Progenitor cell of endocrine pancreas (in vitro differentiated cells): ENCODE measurements around the gene NRXN2. TPM values are rescaled to one million over a fixed set of nuclear protein-coding genes. Genes with fewer than 3 reads are reported as not detected.

Experiments
- DNase-seq: peaks from one replicate; pipeline ENCODE4 v3.0.0; 2021; ENCODE audit warnings: low spot score; ENCODE audit not compliant: unreplicated experiment
- H3K27ac Mint-ChIP-seq: 2 replicates; pipeline ENCODE4 v1.8.0; 2021; ENCODE audit warnings: mild to moderate bottlenecking, moderate library complexity, mixed read lengths
- H3K27me3 Mint-ChIP-seq: 2 replicates; pipeline ENCODE4 v1.8.0; 2021; ENCODE audit warnings: mixed read lengths
- H3K36me3 Mint-ChIP-seq: 2 replicates; pipeline ENCODE4 v1.8.0; 2022; ENCODE audit warnings: mixed read lengths; ENCODE audit not compliant: insufficient read depth
- H3K4me1 Mint-ChIP-seq: 2 replicates; pipeline ENCODE4 v1.8.0; 2021; ENCODE audit warnings: low read depth, mixed read lengths
- H3K4me3 Mint-ChIP-seq: 2 replicates; pipeline ENCODE4 v1.8.0; 2021; ENCODE audit warnings: low read depth, mild to moderate bottlenecking, moderate library complexity, mixed read lengths
- H3K9me3 Mint-ChIP-seq: 2 replicates; pipeline ENCODE4 v1.8.0; 2021; ENCODE audit warnings: low read depth, mixed read lengths
- total RNA-seq: library from RNA; stranded (reverse); gene quantifications from 2 replicates; pipeline ENCODE4 v1.2.1, GENCODE V29; 2021
- TF ChIP-seq, protein P1 (sequence below): fragments of 200-600 bp; sonication (generic); IDR thresholded peaks from one replicate; pipeline ENCODE4 v1.5.0; 2021; ENCODE audit warnings: antibody characterized with exemption, mild to moderate bottlenecking; ENCODE audit not compliant: unreplicated experiment

Gene NRXN2
- total RNA-seq, 1 donor from 2014 or later: 0.17 TPM

DNA sequence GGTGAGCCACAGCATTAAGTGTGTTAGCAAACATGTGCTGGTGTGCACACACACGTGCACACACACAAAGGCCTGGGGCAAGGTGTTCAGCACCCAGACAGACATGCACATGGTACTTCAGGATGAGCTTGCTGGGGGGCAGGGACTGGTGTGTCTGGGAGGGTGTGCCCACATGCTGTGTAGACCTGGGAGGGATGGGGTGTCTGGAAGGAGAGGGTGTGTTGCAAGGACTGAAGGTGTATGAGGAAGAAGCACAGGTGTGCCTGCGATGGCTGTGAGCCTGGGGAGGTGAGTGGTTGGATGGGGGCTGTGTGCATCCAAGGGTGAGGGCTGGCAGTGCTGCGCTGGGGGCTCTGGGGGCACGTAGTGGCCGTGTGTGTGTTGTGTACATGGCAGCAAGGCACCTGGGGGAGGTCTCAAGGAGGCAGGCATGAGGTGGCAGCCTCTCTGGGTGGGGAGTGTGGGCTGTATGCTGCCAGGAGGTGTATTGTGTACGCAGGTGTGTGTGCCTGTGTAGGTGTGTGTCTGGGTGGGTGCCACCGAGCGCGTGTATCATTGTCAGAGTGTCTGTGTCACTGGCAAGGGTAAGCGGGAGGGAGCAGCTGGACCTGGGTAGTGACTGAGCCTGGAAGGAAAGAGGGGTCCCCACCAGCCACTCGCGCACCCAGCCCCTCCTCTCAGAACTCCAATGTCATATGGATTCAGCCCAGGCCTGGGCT is 2.2 kb downstream of the NRXN2 start:
- no peaks in the 10 kb centered on the region for H3K9me3 Mint-ChIP-seq
- H3K36me3 Mint-ChIP-seq: no peaks in the 10 kb centered on the region
- TF ChIP-seq, protein P1, sequence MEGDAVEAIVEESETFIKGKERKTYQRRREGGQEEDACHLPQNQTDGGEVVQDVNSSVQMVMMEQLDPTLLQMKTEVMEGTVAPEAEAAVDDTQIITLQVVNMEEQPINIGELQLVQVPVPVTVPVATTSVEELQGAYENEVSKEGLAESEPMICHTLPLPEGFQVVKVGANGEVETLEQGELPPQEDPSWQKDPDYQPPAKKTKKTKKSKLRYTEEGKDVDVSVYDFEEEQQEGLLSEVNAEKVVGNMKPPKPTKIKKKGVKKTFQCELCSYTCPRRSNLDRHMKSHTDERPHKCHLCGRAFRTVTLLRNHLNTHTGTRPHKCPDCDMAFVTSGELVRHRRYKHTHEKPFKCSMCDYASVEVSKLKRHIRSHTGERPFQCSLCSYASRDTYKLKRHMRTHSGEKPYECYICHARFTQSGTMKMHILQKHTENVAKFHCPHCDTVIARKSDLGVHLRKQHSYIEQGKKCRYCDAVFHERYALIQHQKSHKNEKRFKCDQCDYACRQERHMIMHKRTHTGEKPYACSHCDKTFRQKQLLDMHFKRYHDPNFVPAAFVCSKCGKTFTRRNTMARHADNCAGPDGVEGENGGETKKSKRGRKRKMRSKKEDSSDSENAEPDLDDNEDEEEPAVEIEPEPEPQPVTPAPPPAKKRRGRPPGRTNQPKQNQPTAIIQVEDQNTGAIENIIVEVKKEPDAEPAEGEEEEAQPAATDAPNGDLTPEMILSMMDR: no peak
- H3K4me1 Mint-ChIP-seq: no peaks in the 10 kb centered on the region
- no peak overlapping the region for H3K4me3 Mint-ChIP-seq
- peaks cover 83% of the 10 kb centered on the region for H3K27me3 Mint-ChIP-seq
- no peak overlapping the region for H3K27ac Mint-ChIP-seq
- DNase-seq: no peak

DNA sequence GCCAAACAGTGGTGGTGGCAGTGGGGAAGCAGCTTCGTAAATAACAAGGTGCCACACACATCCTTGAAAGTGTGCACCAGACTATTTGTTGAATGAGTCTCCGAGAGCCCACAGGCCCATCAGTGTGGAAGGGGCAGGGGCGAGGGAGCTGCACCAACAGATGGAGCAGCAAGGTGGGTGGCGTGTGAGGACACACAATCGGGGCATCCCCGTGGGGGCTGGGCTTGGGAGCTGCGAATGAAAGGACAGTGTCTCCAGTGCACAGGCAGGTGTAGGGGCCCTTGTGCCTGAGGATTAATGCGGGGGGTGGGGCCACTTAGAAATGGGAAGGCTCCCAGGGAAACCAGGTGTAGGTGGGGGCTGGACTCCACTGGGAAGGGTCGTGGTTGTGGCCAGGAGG is 2.8 kb downstream of the NRXN2 start:
- TF ChIP-seq, protein P1: no peak
- Mint-ChIP-seq H3K4me3 (no peak overlapping the region), H3K27me3 (peaks cover 83% of the 10 kb centered on the region), H3K36me3 (no peaks in the 10 kb centered on the region), H3K27ac (no peak overlapping the region), H3K4me1 (no peaks in the 10 kb centered on the region), H3K9me3 (no peaks in the 10 kb centered on the region)
- DNase-seq: no peak

DNA sequence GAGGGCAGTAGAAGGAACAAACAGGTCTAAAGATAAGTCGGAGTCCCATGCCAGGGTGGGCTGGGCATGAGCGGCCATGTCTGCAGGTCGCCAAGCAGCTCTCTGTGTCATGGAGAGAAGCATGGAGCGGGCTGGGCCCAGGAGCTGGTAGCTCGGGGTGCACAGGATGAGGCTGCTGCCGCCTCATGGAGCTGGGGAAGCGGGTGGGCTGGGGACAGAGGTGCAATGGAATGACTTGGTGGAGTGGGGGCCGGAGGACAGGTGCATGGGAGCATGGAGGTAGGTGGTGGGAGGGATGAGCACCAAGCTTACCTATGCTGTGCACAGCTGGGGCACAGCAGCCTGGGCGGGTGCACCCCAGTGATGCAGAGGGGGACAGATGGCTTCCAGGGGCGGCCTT is 3.6 kb downstream of the NRXN2 start:
- TF ChIP-seq, protein P1: no peak
- Mint-ChIP-seq H3K27ac (no peak overlapping the region), H3K27me3 (peaks cover 87% of the 10 kb centered on the region), H3K4me1 (no peaks in the 10 kb centered on the region), H3K9me3 (no peaks in the 10 kb centered on the region), H3K36me3 (no peaks in the 10 kb centered on the region), H3K4me3 (no peak overlapping the region)
- no peak for DNase-seq

DNA sequence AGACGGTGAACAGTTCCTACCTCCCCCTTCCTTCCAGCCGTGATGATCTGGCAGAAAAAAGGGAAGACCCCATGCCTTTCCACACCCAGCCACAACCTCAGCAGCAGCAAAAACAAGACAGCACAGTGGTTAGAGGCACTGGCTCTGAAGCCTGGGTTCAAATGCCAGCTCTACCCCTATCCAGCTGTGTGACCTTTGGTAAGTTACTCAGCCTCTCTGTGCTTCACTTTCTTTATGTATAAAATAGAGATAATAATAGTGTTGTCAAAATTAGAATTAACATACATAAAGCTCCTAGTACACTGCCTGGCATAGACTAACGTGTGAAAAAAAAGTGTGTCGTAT is 4.2 kb downstream of the NRXN2 start:
- H3K4me3 Mint-ChIP-seq: no peak overlapping the region
- no peaks in the 10 kb centered on the region for H3K36me3 Mint-ChIP-seq
- H3K27ac Mint-ChIP-seq: no peak overlapping the region

DNA sequence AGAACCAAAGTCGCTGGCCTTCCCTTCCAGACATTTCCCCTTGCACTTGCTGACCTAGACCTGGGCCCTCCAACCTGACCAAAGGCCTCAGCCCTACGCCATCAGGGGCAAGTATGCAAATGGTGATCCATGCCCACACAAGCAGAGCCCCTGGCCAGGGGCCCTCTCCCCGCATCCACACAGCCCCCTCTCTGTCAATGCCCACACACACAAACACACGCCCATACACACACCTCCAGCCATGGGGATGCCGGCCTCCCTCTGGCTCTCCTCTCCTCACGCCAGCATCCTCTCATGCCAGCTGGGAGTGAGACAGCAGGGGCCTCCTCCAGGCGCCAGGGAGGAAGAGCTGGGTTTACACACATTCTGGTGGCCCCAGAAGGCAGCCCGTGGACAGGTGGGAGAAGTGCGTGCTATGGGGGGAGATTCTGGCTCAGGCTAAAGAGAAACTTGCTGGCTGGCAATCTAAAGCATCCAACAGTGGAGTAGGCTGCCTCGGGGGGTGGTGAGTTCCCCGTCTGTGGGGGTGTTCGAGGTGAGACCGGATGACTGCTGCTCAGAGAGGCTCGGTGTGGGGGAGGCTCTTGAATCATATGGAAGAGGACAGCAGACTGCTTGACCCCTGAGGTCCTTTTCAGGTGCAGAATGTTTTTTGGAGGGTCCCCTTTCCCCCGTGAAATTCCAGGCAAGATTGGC is 4.8 kb downstream of the NRXN2 start:
- Mint-ChIP-seq H3K27me3 (peaks cover 88% of the 10 kb centered on the region), H3K9me3 (no peaks in the 10 kb centered on the region), H3K27ac (no peak overlapping the region), H3K4me3 (no peak overlapping the region), H3K4me1 (no peaks in the 10 kb centered on the region), H3K36me3 (no peaks in the 10 kb centered on the region)
- TF ChIP-seq, protein P1: no peak
- DNase-seq: no peak

More for the DNA sequence above, 4.2 kb downstream of the NRXN2 start:
- no peaks in the 10 kb centered on the region for H3K9me3 Mint-ChIP-seq
- TF ChIP-seq, protein P1: no peak
- H3K27me3 Mint-ChIP-seq: peaks cover 87% of the 10 kb centered on the region
- no peaks in the 10 kb centered on the region for H3K4me1 Mint-ChIP-seq
- no peak for DNase-seq
